ENCODE data around the gene FICD. TPM values are rescaled to one million over a fixed set of nuclear protein-coding genes. Genes with fewer than 3 reads are reported as not detected.
A peak's percentile ranks its signal among the peaks of the same experiment; 100 is the strongest.

FICD gene
- total and polyA plus RNA-seq, 2 of the 13 experiments (the other 11 are each of a cell fraction or from before 2014, with no cell fraction given) = 0.99 to 3.0 TPM

DNA sequence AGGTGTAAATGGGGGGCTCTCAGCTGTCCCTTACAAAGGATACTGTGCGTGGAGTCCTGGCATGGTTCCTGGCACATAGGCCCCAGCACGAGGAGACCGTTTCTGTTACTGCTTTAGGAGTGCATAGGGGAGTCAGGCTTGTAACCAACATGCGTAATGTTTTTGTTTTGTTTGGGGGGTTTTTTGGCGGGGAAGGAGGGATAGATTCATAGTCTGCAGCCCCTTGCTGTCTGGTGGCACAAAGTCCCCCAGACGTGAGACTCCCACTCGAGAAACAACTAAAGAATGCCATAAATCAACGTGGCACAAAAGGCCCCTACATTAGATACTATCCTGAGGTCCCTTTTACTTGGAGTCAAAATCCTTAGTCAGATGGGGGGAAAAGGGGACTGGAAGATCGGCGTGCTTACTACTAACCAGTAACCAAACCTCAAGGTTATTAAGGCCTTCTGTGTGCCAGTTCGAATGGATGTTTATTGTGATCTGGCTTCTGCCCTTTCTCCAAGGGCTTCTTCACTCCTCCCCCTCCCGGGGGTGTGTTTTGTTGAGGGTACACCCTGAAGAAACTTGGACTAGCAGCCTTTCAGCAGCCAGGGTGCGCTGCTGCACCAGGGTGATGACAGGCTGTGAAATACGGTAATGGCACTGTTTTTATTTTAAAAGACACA lies 48.2 kb downstream of the FICD start (continued):
- TF ChIP-seq, protein P1, sequence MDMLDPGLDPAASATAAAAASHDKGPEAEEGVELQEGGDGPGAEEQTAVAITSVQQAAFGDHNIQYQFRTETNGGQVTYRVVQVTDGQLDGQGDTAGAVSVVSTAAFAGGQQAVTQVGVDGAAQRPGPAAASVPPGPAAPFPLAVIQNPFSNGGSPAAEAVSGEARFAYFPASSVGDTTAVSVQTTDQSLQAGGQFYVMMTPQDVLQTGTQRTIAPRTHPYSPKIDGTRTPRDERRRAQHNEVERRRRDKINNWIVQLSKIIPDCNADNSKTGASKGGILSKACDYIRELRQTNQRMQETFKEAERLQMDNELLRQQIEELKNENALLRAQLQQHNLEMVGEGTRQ (IDR thresholded peaks at IDR 0.05; ENCODE audit: low read depth, low read length) = no peak
- TF ChIP-seq, protein P1 (CRISPR knock-in tag; IDR thresholded peaks at IDR 0.05; ENCODE audit: borderline replicate concordance) = no peak
- TF ChIP-seq HNF4A (CRISPR knock-in tag; IDR thresholded peaks at IDR 0.05) (0 out of 2 replicates have a peak, but pooled peaks have one; percentile 6), NBN (conservative IDR thresholded peaks at IDR 0.05) (no peak), ZNF878 (CRISPR knock-in tag; IDR thresholded peaks at IDR 0.05) (no peak), ISX (CRISPR knock-in tag; conservative IDR thresholded peaks at IDR 0.05) (no peak), NFIC (IDR thresholded peaks at IDR 0.05; ENCODE audit: low read length) (no peak), ZNF431 (CRISPR knock-in tag; IDR thresholded peaks at IDR 0.05; ENCODE audit: borderline replicate concordance, low read depth) (no peak), CAMTA2 (CRISPR knock-in tag; IDR thresholded peaks at IDR 0.05; ENCODE audit: borderline replicate concordance) (no peak), ZNF274 (CRISPR knock-in tag; IDR thresholded peaks at IDR 0.05) (no peak), ZNF562 (CRISPR knock-in tag; IDR thresholded peaks at IDR 0.05; ENCODE audit: borderline replicate concordance) (no peak), ZNF790 (CRISPR knock-in tag; IDR thresholded peaks at IDR 0.05; ENCODE audit: borderline replicate concordance) (no peak), ZNF883 (CRISPR knock-in tag; IDR thresholded peaks at IDR 0.05; ENCODE audit: not compliant biosample characterization) (no peak), ZNF629 (CRISPR knock-in tag; conservative IDR thresholded peaks at IDR 0.05) (no peak), ZNF850 (CRISPR knock-in tag; conservative IDR thresholded peaks at IDR 0.05) (no peak), PRMT3 (CRISPR knock-in tag; IDR thresholded peaks at IDR 0.05; ENCODE audit: borderline replicate concordance, low read depth) (no peak)
- TF ChIP-seq, protein P2, sequence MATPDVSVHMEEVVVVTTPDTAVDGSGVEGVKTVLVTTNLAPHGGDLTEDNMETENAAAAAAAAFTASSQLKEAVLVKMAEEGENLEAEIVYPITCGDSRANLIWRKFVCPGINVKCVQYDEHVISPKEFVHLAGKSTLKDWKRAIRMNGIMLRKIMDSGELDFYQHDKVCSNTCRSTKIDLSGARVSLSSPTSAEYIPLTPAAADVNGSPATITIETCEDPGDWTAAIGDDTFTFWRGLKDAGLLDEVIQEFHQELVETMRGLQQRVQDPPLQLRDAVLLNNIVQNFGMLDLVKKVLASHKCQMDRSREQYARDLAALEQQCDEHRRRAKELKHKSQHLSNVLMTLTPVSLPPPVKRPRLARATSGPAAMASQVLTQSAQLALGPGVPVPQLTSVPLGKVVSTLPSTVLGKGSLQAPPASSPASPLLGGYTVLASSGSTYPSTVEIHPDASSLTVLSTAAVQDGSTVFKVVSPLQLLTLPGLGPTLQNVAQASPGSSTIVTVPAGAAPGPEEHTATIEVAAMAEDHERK (CRISPR knock-in tag; IDR thresholded peaks at IDR 0.05; ENCODE audit: low read depth) = no peak
- TF ChIP-seq, protein P3, sequence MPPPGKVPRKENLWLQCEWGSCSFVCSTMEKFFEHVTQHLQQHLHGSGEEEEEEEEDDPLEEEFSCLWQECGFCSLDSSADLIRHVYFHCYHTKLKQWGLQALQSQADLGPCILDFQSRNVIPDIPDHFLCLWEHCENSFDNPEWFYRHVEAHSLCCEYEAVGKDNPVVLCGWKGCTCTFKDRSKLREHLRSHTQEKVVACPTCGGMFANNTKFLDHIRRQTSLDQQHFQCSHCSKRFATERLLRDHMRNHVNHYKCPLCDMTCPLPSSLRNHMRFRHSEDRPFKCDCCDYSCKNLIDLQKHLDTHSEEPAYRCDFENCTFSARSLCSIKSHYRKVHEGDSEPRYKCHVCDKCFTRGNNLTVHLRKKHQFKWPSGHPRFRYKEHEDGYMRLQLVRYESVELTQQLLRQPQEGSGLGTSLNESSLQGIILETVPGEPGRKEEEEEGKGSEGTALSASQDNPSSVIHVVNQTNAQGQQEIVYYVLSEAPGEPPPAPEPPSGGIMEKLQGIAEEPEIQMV (CRISPR knock-in tag; IDR thresholded peaks at IDR 0.05; ENCODE audit: low read depth) = 0 out of 2 replicates have a peak, but pooled peaks have one; percentile 40
- TF ChIP-seq, protein P4, sequence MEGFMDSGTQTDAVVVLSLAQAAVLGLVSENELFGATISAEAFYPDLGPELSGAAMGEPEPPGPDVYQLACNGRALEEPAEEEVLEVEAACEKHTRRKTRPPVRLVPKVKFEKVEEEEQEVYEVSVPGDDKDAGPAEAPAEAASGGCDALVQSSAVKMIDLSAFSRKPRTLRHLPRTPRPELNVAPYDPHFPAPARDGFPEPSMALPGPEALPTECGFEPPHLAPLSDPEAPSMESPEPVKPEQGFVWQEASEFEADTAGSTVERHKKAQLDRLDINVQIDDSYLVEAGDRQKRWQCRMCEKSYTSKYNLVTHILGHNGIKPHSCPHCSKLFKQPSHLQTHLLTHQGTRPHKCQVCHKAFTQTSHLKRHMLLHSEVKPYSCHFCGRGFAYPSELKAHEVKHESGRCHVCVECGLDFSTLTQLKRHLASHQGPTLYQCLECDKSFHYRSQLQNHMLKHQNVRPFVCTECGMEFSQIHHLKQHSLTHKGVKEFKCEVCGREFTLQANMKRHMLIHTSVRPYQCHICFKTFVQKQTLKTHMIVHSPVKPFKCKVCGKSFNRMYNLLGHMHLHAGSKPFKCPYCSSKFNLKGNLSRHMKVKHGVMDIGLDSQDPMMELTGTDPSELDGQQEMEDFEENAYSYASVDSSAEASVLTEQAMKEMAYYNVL (CRISPR knock-in tag; IDR thresholded peaks at IDR 0.05; ENCODE audit: borderline replicate concordance) = no peak
- TF ChIP-seq, protein P5, sequence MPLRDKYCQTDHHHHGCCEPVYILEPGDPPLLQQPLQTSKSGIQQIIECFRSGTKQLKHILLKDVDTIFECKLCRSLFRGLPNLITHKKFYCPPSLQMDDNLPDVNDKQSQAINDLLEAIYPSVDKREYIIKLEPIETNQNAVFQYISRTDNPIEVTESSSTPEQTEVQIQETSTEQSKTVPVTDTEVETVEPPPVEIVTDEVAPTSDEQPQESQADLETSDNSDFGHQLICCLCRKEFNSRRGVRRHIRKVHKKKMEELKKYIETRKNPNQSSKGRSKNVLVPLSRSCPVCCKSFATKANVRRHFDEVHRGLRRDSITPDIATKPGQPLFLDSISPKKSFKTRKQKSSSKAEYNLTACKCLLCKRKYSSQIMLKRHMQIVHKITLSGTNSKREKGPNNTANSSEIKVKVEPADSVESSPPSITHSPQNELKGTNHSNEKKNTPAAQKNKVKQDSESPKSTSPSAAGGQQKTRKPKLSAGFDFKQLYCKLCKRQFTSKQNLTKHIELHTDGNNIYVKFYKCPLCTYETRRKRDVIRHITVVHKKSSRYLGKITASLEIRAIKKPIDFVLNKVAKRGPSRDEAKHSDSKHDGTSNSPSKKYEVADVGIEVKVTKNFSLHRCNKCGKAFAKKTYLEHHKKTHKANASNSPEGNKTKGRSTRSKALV (CRISPR knock-in tag; IDR thresholded peaks at IDR 0.05) = no peak

All from HepG2 (cell line).